Activated naive CD8-positive, alpha-beta T cell treated with anti-CD3 and anti-CD28 coated beads for 36 hours (primary cell): ENCODE measurements around the gene STK26. TPM values are rescaled to one million over a fixed set of nuclear protein-coding genes. Genes with fewer than 3 reads are reported as not detected.
A peak's percentile ranks its signal among the peaks of the same experiment; 100 is the strongest.
"Not testable (repeated sequence)": the region's sequence is repeated elsewhere in the genome, so short reads cannot be mapped to it uniquely, and the experiment has no call there.

Experiments
- DNase-seq: peaks from one replicate; pipeline ENCODE4 v3.0.0; 2021
- H3K27ac Mint-ChIP-seq: one replicate; pipeline ENCODE4 v1.8.0; 2022; ENCODE audit warnings: mild to moderate bottlenecking, moderate library complexity, mixed read lengths
- H3K27me3 Mint-ChIP-seq: one replicate; pipeline ENCODE4 v1.8.0; 2022; ENCODE audit warnings: mild to moderate bottlenecking, mixed read lengths
- H3K36me3 Mint-ChIP-seq: one replicate; pipeline ENCODE4 v1.8.0; 2021; ENCODE audit warnings: mild to moderate bottlenecking, mixed read lengths
- H3K4me1 Mint-ChIP-seq: one replicate; pipeline ENCODE4 v1.8.0; 2021; ENCODE audit warnings: mixed read lengths
- H3K4me3 Mint-ChIP-seq: one replicate; pipeline ENCODE4 v1.8.0; 2022; ENCODE audit warnings: mild to moderate bottlenecking, moderate library complexity, mixed read lengths
- H3K9me3 Mint-ChIP-seq: one replicate; pipeline ENCODE4 v1.8.0; 2022; ENCODE audit warnings: mixed read lengths
- total RNA-seq, 2 experiments: library from RNA; stranded (reverse); gene quantifications; one replicate each; pipeline ENCODE4 v1.2.3, GENCODE V29; 2021

STK26 gene
- total RNA-seq = 10 to 100 TPM; 76.4 TPM

DNA sequence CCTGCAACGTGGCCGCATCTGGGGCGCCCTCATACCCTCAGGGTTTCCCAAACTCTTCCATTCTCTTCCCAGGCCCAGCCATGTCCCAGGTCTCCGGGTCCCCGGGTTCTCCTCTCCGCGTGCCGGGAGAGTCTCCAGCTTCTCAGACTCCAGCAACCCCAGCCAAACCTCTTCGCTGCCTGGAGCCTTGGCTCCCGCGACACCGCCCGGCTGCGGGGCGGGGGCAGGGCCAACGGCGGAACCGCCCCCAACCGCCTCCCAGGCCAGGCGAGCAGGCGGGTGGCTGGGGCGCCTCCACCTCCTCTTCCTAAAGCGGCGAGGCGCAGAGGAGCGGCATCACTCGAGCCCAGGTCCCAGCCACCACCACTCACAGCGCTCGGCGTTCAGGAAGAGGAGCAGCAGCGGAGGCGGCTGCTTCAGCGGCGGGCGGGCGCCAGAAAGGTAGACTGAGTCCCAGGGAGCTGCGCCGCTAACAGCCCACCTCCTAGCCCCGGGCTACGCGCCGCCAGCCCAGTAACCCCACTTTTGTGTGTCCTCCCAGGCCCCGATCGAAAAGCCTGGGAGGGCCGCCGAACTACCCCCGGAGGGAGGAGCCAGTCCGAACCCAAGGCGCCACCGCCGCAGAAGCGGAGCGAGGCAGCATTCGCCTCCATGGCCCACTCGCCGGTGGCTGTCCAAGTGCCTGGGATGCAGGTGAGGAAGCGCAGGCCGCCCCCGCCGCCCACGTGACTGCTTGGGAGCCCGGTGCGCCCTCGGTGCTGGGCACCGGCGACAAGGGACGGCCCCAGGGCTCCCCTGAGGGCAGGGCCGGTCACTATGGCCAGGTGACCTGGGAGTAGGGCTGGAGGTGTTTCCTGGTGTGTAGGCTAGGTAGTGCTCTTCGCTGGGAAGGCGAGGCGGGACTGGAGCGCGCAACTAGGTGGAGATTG, at the start of gene STK26:
TSS of gene STK26 (plus strand) at position 336 of the 929 bp plus-strand sequence. CDS start at position 652, 316 bp downstream.
- H3K9me3 Mint-ChIP-seq = no peaks in the 10 kb centered on the region
- DNase-seq = peak; percentile 85
- H3K4me3 Mint-ChIP-seq = peak within 1 kb of the TSS; percentile 91
- H3K27ac Mint-ChIP-seq = peak within 1 kb of the TSS; percentile 96
- H3K36me3 Mint-ChIP-seq = peaks cover 19% of the 10 kb centered on the region
- H3K27me3 Mint-ChIP-seq = no peaks in the 10 kb centered on the region
- H3K4me1 Mint-ChIP-seq = peaks cover 21% of the 10 kb centered on the region

DNA sequence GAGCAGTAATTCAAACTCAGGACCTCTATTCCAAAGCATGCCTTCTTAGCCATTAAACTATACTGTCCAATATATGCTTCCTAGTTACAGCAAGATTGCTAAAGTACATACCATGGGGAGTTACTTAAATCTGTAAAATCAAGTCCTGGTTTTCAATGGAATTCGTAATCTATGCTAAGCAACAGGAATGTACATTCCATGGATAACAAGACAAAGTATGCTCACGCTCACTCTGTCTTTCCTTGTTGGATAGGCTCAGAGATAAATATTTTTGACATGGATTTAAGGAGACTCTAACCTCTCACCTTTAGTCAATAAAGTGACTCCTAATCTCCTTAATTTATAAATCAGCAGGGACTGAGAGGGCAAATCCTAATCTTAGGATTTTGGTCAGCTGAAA, 47.3 kb upstream of the STK26 start:
- H3K9me3 Mint-ChIP-seq = no peaks in the 10 kb centered on the region
- no peak for DNase-seq
- H3K27me3 Mint-ChIP-seq = no peaks in the 10 kb centered on the region
- H3K4me3 Mint-ChIP-seq = no peak overlapping the region
- H3K4me1 Mint-ChIP-seq = peaks cover 17% of the 10 kb centered on the region
- H3K36me3 Mint-ChIP-seq = no peaks in the 10 kb centered on the region
- H3K27ac Mint-ChIP-seq = no peak overlapping the region

DNA sequence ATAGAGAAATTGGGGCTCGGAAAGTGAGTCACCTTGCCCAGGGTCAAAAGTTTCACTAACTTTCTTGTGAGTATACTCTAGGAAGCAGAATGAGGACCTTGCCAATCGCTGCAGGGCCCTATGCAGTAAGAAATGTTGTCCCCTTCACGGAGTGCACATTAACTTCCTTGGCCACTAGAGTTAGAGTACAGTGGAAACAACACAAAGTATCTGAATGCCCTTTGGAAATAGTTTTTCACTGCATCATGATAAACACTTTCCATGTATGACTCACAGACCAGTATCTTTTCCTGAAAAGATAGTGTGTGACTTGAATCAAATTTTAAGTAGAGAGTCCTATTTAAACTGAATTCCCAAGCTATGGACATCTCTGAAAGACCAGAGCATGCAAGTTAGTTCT, 45.5 kb upstream of the STK26 start:
- Mint-ChIP-seq H3K27ac (no peak overlapping the region), H3K4me3 (no peak overlapping the region), H3K27me3 (no peaks in the 10 kb centered on the region)

DNA sequence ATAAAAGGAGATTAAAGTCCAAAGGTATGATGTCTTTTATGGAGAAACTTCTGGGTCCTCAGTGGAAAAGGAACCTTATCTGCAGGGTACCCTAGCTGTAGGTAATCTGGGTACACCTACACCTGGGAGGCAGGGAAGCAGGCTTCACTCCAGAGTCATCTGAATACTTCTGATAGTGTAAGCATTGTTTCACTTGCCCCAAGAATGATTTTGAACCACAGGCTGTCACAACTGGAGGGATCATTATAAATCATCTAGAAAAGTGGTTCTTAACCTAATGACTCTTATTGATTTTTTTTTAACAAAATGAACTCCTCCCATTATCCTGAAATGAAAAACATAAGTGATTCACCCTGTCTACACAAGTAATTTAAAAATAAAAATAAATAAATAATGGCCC, 44.0 kb upstream of the STK26 start:
- DNase-seq = no peak
- Mint-ChIP-seq H3K9me3 (no peaks in the 10 kb centered on the region), H3K4me3 (no peak overlapping the region), H3K27ac (no peak overlapping the region), H3K4me1 (peaks cover 34% of the 10 kb centered on the region), H3K27me3 (no peaks in the 10 kb centered on the region), H3K36me3 (no peaks in the 10 kb centered on the region)

More for the DNA sequence above, 45.5 kb upstream of the STK26 start:
- H3K4me1 Mint-ChIP-seq = peaks cover 26% of the 10 kb centered on the region
- DNase-seq = no peak
- H3K9me3 Mint-ChIP-seq = no peaks in the 10 kb centered on the region
- H3K36me3 Mint-ChIP-seq = no peaks in the 10 kb centered on the region

DNA sequence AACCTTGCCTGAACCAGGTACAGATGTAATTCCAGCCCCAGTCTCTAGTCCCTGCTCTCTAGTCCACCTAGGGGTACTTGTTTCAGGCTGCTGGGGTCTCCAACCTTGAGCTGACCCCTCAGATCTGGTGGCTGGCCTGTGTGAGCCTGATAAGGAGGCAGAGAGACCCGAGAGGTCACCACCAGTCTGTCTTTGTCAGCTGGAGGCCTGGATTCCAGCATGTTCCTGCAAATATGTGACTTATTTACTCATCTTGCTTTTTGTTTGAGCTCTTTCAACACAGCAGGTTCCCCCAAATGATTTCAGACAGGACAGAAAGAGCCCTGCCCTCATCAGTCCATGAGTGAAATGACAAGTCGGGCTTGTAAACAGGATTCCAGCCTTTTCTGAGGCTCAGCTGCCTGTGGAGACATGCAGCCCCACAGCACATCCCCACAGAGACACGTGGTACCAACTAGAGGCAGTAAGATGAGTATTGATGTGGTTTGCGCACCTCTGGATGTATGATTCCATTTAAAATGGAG, 37.5 kb upstream of the STK26 start:
- Mint-ChIP-seq H3K27ac (peak overlapping the region; percentile 88), H3K36me3 (peaks cover 6% of the 10 kb centered on the region), H3K4me1 (peaks cover 45% of the 10 kb centered on the region), H3K9me3 (peaks cover 1% of the 10 kb centered on the region), H3K4me3 (peak overlapping the region; percentile 29), H3K27me3 (no peaks in the 10 kb centered on the region)
- DNase-seq = no peak

DNA sequence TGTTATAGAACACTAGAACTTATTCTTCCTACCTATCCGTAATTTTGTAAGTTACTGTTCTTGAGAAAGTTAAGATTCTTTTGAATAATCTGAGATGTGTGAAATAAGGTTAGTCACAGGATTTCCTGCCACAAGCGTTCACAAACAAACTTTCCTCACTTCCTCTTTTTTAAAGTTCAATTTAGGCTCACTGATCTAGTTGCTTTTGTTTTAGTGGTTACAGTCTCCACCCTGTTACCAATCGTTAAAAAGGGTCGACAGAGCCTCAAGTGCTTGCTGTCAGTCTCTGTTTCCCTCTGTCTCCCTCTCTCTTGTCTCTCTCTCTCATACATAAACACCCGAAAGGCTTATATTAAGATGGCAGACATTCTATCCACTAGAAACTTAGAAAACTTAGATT, 35.9 kb upstream of the STK26 start:
- Mint-ChIP-seq H3K27me3 (no peaks in the 10 kb centered on the region), H3K4me1 (peaks cover 33% of the 10 kb centered on the region), H3K36me3 (peaks cover 11% of the 10 kb centered on the region), H3K4me3 (peak overlapping the region; percentile 66), H3K27ac (peak overlapping the region; percentile 94), H3K9me3 (peaks cover 8% of the 10 kb centered on the region)
- no peak for DNase-seq

DNA sequence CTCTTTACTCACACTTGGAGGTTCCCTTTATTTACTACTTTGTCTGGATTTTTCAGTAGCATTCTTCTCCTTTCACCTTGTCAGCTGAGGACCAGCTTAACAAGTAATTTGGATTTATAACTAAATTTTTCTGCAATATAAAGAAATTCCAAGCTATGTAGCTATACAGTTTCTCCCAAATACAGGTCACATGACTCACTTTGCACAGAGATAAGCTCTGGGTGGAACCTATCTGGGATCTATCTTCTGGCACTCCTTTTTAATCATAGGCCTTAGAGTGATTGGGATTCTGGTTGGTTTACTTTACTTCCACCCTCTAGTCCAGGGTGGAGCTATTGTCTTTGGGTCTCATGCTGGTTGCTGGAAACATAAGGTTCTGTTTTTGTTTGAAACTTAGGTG, 34.9 kb upstream of the STK26 start:
- H3K4me1 Mint-ChIP-seq = peaks cover 27% of the 10 kb centered on the region
- peaks cover 9% of the 10 kb centered on the region for H3K9me3 Mint-ChIP-seq

DNA sequence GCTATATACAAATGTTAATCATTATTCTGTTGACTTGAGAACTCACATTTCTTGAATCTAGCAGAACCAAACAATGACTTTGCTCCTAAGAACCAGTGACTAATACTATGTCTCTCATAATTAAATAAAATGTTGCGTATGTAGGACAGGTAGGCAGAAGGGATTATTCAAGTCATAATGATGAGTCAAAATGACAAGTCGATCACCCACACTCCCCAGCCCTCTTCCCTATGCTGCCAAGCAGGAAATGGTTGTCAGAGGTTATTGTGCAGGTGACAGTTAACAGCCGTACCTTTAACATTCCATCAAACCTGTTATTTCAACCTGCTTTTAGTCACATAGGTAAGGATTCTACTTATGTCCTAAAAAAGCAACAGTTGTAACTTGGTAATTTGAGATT, 22.0 kb upstream of the STK26 start:
- no peaks in the 10 kb centered on the region for H3K9me3 Mint-ChIP-seq
- H3K4me3 Mint-ChIP-seq = no peak overlapping the region
- H3K27me3 Mint-ChIP-seq = no peaks in the 10 kb centered on the region
- peak; percentile 15 for DNase-seq
- H3K27ac Mint-ChIP-seq = no peak overlapping the region
- no peaks in the 10 kb centered on the region for H3K36me3 Mint-ChIP-seq
- peaks cover 20% of the 10 kb centered on the region for H3K4me1 Mint-ChIP-seq

More for the DNA sequence above, 34.9 kb upstream of the STK26 start:
- no peak for DNase-seq
- no peak overlapping the region for H3K4me3 Mint-ChIP-seq
- H3K27ac Mint-ChIP-seq = peak overlapping the region; percentile 20
- H3K27me3 Mint-ChIP-seq = no peaks in the 10 kb centered on the region
- peaks cover 11% of the 10 kb centered on the region for H3K36me3 Mint-ChIP-seq

DNA sequence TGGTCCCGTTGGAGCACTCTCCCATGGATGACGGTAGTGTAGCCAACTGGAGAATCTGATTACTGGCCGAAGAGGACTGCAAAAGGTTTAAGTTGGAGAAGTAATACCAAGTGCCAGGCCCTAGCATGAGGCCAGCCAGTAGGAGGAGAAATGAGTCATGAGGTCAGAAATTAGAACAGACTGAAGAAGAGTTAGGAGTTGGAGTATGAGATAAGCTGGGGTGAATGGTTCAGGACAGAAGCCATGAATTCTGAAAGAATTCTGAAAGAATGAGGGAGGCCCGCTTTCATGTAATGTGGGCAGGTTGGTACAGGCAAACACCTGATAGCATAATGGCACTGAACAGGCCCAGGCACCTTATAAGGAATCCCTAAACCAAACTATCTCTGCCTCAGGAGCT, 18.4 kb upstream of the STK26 start:
- no peak overlapping the region for H3K27ac Mint-ChIP-seq
- H3K27me3 Mint-ChIP-seq = no peaks in the 10 kb centered on the region
- peaks cover 23% of the 10 kb centered on the region for H3K4me1 Mint-ChIP-seq
- DNase-seq = no peak
- H3K36me3 Mint-ChIP-seq = no peaks in the 10 kb centered on the region
- no peak overlapping the region for H3K4me3 Mint-ChIP-seq
- no peaks in the 10 kb centered on the region for H3K9me3 Mint-ChIP-seq

DNA sequence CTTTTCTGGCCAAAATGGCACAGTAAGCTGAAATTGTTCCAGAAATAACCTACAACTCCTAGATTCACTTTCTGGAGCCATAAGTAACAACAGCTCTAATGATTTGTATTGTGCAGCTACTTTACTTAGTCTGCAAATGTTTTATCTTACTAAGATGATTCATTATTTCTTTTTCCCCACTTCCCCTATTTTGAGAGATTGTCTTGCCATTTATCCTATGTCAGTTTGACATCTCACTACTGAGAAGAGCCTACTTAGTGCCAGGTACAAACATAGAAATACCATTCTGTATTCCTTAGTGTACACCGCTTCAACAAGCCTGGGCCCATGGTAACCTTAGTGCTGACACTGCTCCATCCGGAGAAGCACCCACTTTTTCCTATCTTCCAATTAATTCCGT, 13.8 kb upstream of the STK26 start:
- H3K27ac Mint-ChIP-seq = no peak overlapping the region
- peaks cover 6% of the 10 kb centered on the region for H3K4me1 Mint-ChIP-seq

DNA sequence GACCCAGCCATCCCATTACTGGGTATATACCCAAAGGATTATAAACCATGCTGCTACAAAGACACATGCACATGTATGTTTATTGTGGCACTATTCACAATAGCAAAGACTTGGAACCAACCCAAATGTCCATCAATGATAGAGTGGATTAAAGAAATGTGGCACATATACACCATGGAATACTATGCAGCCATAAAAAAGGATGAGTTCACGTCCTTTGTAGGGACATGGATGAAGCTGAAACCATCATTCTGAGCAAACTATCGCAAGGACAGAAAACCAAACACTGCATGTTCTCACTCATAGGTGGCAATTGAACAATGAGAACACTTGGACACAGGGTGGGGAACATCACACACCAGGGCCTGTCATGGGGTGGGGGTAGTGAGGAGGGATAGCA, 12.9 kb upstream of the STK26 start:
- H3K9me3 Mint-ChIP-seq, DNase-seq, H3K4me3 Mint-ChIP-seq, H3K27me3 Mint-ChIP-seq, H3K36me3 Mint-ChIP-seq, H3K4me1 Mint-ChIP-seq, H3K27ac Mint-ChIP-seq: not testable (repeated sequence)

More for the DNA sequence above, 13.8 kb upstream of the STK26 start:
- no peaks in the 10 kb centered on the region for H3K27me3 Mint-ChIP-seq
- H3K4me3 Mint-ChIP-seq = no peak overlapping the region
- H3K9me3 Mint-ChIP-seq = no peaks in the 10 kb centered on the region
- DNase-seq = no peak
- no peaks in the 10 kb centered on the region for H3K36me3 Mint-ChIP-seq

DNA sequence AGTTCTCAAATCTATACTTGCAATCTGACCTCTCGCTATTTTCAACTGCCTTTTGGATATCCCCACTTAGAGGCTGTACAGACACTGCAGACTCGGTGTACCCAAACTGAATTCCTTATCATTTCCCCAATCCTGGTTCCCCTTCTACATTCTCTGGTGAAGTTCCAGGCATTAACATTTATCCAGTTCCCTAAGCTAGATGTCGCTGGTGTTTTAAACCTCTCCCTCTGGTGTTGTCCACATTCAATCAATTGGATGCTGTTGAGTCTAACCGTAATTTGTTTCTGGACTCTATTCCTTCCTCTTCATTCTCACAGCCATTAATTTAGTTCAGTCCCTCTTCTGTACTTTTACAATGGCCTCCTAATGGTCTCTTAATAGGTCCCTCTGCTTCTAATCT, 7.2 kb upstream of the STK26 start:
- H3K4me3 Mint-ChIP-seq = no peak overlapping the region
- DNase-seq = no peak
- H3K9me3 Mint-ChIP-seq = no peaks in the 10 kb centered on the region
- H3K36me3 Mint-ChIP-seq = no peaks in the 10 kb centered on the region
- H3K27me3 Mint-ChIP-seq = no peaks in the 10 kb centered on the region
- H3K27ac Mint-ChIP-seq = no peak overlapping the region
- H3K4me1 Mint-ChIP-seq = peaks cover 28% of the 10 kb centered on the region

DNA sequence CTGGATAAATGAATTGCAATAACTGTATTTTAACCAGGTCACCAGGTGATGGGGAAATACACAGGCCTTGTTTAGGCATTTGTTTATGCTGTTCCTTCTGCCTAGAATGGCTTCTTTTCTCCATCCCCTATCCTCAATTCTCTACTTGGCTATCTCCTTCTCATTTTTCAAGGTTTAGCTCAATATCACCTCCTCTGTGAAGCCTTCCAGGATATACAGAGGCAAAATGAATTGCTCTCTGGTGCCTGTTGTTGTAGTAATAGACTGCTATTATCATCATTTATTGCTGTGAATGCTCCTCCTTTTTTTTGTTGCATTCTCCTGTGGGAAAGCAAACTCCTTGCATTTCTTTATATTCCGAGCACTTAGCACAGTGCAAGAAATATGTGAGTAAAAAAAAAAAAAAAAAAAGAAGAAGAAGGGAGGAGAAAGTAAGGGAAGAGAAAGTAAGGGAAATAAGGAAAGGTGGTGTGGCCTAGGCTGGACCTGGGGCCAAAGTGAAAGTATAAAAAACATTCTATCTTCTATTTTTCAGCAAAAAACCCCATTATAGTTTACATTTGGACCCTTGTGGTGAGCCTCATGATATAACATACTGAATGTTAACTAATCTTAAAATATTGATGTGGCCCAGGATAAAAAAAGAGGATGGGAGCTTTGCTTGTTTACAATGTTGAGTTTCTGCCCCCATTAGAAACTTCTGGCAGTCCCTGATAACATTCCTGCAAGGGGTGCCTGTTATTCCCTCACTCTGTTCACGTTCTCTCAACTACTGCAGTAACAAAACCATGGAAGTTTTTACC, 6.3 kb upstream of the STK26 start:
- H3K27me3 Mint-ChIP-seq = no peaks in the 10 kb centered on the region

DNA sequence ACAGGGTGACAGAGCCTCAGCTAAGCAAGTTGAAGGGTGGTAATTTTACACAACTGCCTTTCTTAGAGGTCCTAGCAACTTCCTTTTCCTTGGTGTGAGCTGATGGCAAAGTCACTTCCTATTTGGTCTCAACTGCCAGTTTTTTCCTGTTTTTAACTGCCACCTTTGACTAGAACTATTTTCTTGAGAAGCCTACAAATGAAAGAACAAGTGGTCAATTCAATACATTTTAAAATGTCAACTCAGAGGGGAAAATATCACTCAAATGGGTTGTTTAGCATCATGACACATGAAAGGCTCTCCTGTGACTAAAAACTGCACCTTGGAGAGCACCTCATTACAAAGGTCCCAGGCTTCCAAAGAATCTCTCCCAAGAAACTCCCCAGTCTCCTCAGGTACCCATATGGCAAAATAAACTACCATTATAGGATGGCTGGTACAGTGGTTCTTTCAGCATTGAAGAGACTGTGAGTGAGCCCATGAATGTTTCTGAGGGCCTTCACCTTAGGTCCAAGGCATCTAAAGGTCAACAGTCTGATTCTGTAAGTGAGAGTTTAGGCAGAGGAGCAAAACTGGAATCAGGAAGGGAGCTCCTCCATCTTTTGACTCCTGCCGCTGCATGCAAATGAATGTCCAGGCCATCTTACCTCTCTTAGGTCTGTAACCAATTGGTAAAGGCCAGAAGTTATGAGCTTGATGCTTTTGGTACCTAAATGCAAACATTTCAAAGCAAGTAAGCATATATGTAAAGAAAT, 5.5 kb upstream of the STK26 start:
- no peak overlapping the region for H3K4me3 Mint-ChIP-seq
- H3K4me1 Mint-ChIP-seq = peaks cover 34% of the 10 kb centered on the region
- H3K27me3 Mint-ChIP-seq = no peaks in the 10 kb centered on the region
- DNase-seq = no peak
- H3K27ac Mint-ChIP-seq = peak overlapping the region; percentile 76
- H3K36me3 Mint-ChIP-seq = no peaks in the 10 kb centered on the region
- H3K9me3 Mint-ChIP-seq = no peaks in the 10 kb centered on the region

More for the DNA sequence above, 6.3 kb upstream of the STK26 start:
- H3K4me1 Mint-ChIP-seq = peaks cover 34% of the 10 kb centered on the region
- H3K4me3 Mint-ChIP-seq = no peak overlapping the region
- no peak for DNase-seq
- no peaks in the 10 kb centered on the region for H3K36me3 Mint-ChIP-seq
- peak overlapping the region; percentile 76 for H3K27ac Mint-ChIP-seq
- H3K9me3 Mint-ChIP-seq = no peaks in the 10 kb centered on the region
